B cell (primary cell): Measurements from ENCODE around the gene CLOCK. TPM values are rescaled to one million over a fixed set of nuclear protein-coding genes. Genes with fewer than 3 reads are reported as not detected.

ENCODE experiments used
- ATAC-seq: fragments of 200-7000 bp; cut with Tn5 transposase; one replicate; pipeline ENCODE4 v1.10.0; 2021; ENCODE audit warnings: low read depth, mild to moderate bottlenecking, moderate number of reproducible peaks, moderate library complexity
- CTCF ChIA-PET: fragments of 350-600 bp; sonication (Branson Sonifier 250); formaldehyde crosslinking; loops from one replicate; lab custom pipeline; 2021; ENCODE audit warnings: antibody characterized with exemption, inconsistent platforms; lab: Charles Lee
- POLR2A ChIA-PET: fragments of 350-600 bp; sonication (Branson Sonifier 250); formaldehyde crosslinking; loops from one replicate; lab custom pipeline; 2021; ENCODE audit warnings: antibody characterized with exemption; lab: Charles Lee
- DNase-seq: peaks from one replicate; pipeline ENCODE4 v3.0.0; 2013
- H2AFZ ChIP-seq: 2 replicates; pipeline ENCODE4 v1.6.1; 2012; ENCODE audit warnings: mild to moderate bottlenecking, low read depth, low read length; ENCODE audit not compliant: insufficient read depth, poor library complexity, severe bottlenecking
- H3K27ac ChIP-seq, 2 donors: 1 replicate in 1 of 2; 2 replicates in 1 of 2; pipeline ENCODE4 v1.5.1; 2012 to 2013; ENCODE audit warnings: low read length in 2 of 2, mild to moderate bottlenecking in 2 of 2, moderate library complexity in 1 of 2
- H3K27me3 ChIP-seq, 4 experiments: fragments of 200-600 bp in 1 of 4; sonication (generic) in 1 of 4; replicated peaks in 1 of 4; 1 replicate in 2 of 4; 2 replicates in 2 of 4; pipeline versions ENCODE4 v1.6.1 to v1.7.0; 2013 to 2016; ENCODE audit warnings: low read length in 3 of 4, mild to moderate bottlenecking in 2 of 4, mixed read lengths in 1 of 4, moderate library complexity in 1 of 4; ENCODE audit not compliant: insufficient read depth in 4 of 4, control insufficient read depth in 3 of 4; ENCODE audit errors: control extremely low read depth in 1 of 4
- H3K36me3 ChIP-seq, 2 experiments: replicated peaks in 1 of 2; 1 replicate in 1 of 2; 2 replicates in 1 of 2; pipeline versions ENCODE4 v1.6.1 to v1.7.1; 2013; ENCODE audit warnings: low read length in 1 of 2; ENCODE audit not compliant: insufficient read depth in 2 of 2, control insufficient read depth in 1 of 2; ENCODE audit errors: control extremely low read depth in 1 of 2, extremely low read depth in 1 of 2
- H3K4me1 ChIP-seq, 2 donors: fragments of 200-600 bp in 1 of 2; sonication (generic) in 1 of 2; 1 replicate in 1 of 2; 2 replicates in 1 of 2; pipeline versions ENCODE4 v1.5.1 to v1.6.1; 2013 to 2017; ENCODE audit warnings: low read length in 2 of 2; ENCODE audit not compliant: control insufficient read depth in 2 of 2, insufficient read depth in 2 of 2
- H3K4me2 ChIP-seq: replicated peaks from 2 replicates; pipeline ENCODE3; 2012; ENCODE audit warnings: mild to moderate bottlenecking, low read depth, low read length; ENCODE audit not compliant: poor library complexity, severe bottlenecking
- H3K4me3 ChIP-seq, 5 experiments: fragments of 200-600 bp in 1 of 5; sonication (generic) in 1 of 5; 1 replicate in 3 of 5; 2 replicates in 2 of 5; pipeline versions ENCODE4 v1.5.1 to v1.7.0; 2011 to 2016; ENCODE audit warnings: low read length in 4 of 5, mild to moderate bottlenecking in 4 of 5, low read depth in 2 of 5, control low read depth in 1 of 5, moderate library complexity in 1 of 5; ENCODE audit not compliant: insufficient read depth in 1 of 5; ENCODE audit errors: control extremely low read depth in 1 of 5, extremely low read depth in 1 of 5
- H3K79me2 ChIP-seq: fragments of 200-600 bp; sonication (generic); one replicate; pipeline ENCODE4 v1.6.0; 2016; ENCODE audit warnings: low read length; ENCODE audit not compliant: control insufficient read depth, insufficient read depth
- H3K9ac ChIP-seq: fragments of 200-600 bp; sonication (generic); 2 replicates; pipeline ENCODE4 v1.6.1; 2017; ENCODE audit warnings: mild to moderate bottlenecking, low read length, moderate library complexity
- H3K9me3 ChIP-seq, 3 donors: one replicate each; pipeline versions ENCODE4 v1.6.1 to v1.7.1; 2013; ENCODE audit warnings: low read length in 2 of 3; ENCODE audit not compliant: control insufficient read depth in 2 of 3, insufficient read depth in 1 of 3; ENCODE audit errors: control extremely low read depth in 1 of 3
- H4K20me1 ChIP-seq: 2 replicates; pipeline ENCODE4 v1.6.0; 2012; ENCODE audit warnings: mild to moderate bottlenecking, low read length; ENCODE audit not compliant: insufficient read depth, control insufficient read depth, poor library complexity, severe bottlenecking
- H3K27ac Mint-ChIP-seq: one replicate; pipeline ENCODE4 v1.8.0; 2021; ENCODE audit warnings: mixed read lengths
- H3K27me3 Mint-ChIP-seq: one replicate; pipeline ENCODE4 v1.8.0; 2021; ENCODE audit warnings: mixed read lengths
- H3K4me1 Mint-ChIP-seq: one replicate; pipeline ENCODE4 v1.8.0; 2021; ENCODE audit warnings: mixed read lengths
- H3K4me3 Mint-ChIP-seq: one replicate; pipeline ENCODE4 v1.8.0; 2021; ENCODE audit warnings: mixed read lengths
- H3K9me3 Mint-ChIP-seq: one replicate; pipeline ENCODE4 v1.8.0; 2022; ENCODE audit warnings: mixed read lengths; ENCODE audit not compliant: insufficient read depth
- CTCF ChIP-seq: fragments of 200-600 bp; IDR thresholded peaks from one replicate; pipeline ENCODE4 v1.8.0; 2022; ENCODE audit warnings: antibody characterized with exemption, mild to moderate bottlenecking
- EZH2 ChIP-seq: IDR thresholded peaks from 2 replicates; pipeline ENCODE4 v1.6.1; 2012; ENCODE audit warnings: borderline replicate concordance, low read depth, mild to moderate bottlenecking, moderate library complexity, low read length; ENCODE audit not compliant: insufficient read depth, poor library complexity, severe bottlenecking
- WGBS: methylation state at CpG from one replicate; pipeline ENCODE4 v1.1.5; 2013; ENCODE audit warnings: missing lambda C conversion rate; ENCODE audit not compliant: insufficient coverage; 5-methylcytosine and 5-hydroxymethylcytosine counted together
- intact Hi-C: fragments of 100-400 bp; cut with micrococcal nuclease; formaldehyde crosslinking; loops from one replicate; pipeline ENCODE4 v1.10.0; 2022
- polyA plus RNA-seq: library from polyadenylated mRNA; depleted of rRNA; stranded (reverse); fragments of >200 nt; gene quantifications from 2 replicates; pipeline ENCODE4 v1.2.3, GENCODE V29; 2012
- total RNA-seq, 2 donors: library from RNA; stranded (reverse); fragments of 120-200 nt in 1 of 2; gene quantifications; 1 replicate in 1 of 2; 2 replicates in 1 of 2; pipeline versions ENCODE4 v1.2.3 to v1.2.4, GENCODE V29; 2013 to 2022

The CLOCK gene
- total and polyA plus RNA-seq, 2 donors (not counting 1 experiment from before 2014, with no cell fraction given), result 2.8 to 14.2 TPM

- H3K9me3 ChIP-seq, result no peaks in the 10 kb centered on the region
- Mint-ChIP-seq H3K4me1 (no peaks in the 10 kb centered on the region), H3K27ac (no peak overlapping the region), H3K9me3 (no peaks in the 10 kb centered on the region), H3K4me3 (no peak overlapping the region), H3K27me3 (no peaks in the 10 kb centered on the region)
- H3K27ac ChIP-seq, result no peak overlapping the region
- no peaks in the 10 kb centered on the region for H4K20me1 ChIP-seq
- H3K4me3 ChIP-seq, result no peak overlapping the region
- no peak overlapping the region for H2AFZ ChIP-seq
- no peak for TF ChIP-seq CTCF
- TF ChIP-seq EZH2, result no peak
- H3K36me3 ChIP-seq, result peaks cover 0 to 21% of the 10 kb centered on the region in 2 experiments
- WGBS, result 96% methylated on average over 4 of the region's 5 CpGs
- intact Hi-C loops, result no loop called here
- ChIA-PET CTCF (no interaction called here), POLR2A (no interaction called here)
- no peak overlapping the region for H3K9ac ChIP-seq
- H3K79me2 ChIP-seq, result no peaks in the 10 kb centered on the region
- no peaks in the 10 kb centered on the region for H3K4me1 ChIP-seq
- ATAC-seq (no peak), DNase-seq (no peak)
- H3K4me2 ChIP-seq, result no peak overlapping the region
- no peaks in the 10 kb centered on the region for H3K27me3 ChIP-seq
Measured at GRCh38 chr4:55483315-55483714, 63.4 kb downstream of the CLOCK start.

GRCh38 chr4:55475394-55476243, 71.1 kb downstream of the CLOCK start:
- no peak overlapping the region for H3K27ac Mint-ChIP-seq
- DNase-seq (no peak), ATAC-seq (no peak)
- WGBS, result no CpG with 5 or more reads among the region's 6 CpGs
- TF ChIP-seq CTCF (no peak), EZH2 (no peak)
- Histone ChIP-seq H3K79me2 (no peaks in the 10 kb centered on the region), H3K9me3 (no peaks in the 10 kb centered on the region), H3K4me3 (no peak overlapping the region), H2AFZ (no peak overlapping the region), H3K27me3 (no peaks in the 10 kb centered on the region), H3K4me2 (no peak overlapping the region), H4K20me1 (no peaks in the 10 kb centered on the region), H3K4me1 (no peaks in the 10 kb centered on the region), H3K9ac (no peak overlapping the region), H3K36me3 (peaks cover 6 to 27% of the 10 kb centered on the region in 2 experiments), H3K27ac (no peak overlapping the region)
- no peaks in the 10 kb centered on the region for H3K4me1 Mint-ChIP-seq
- H3K27me3 Mint-ChIP-seq, result no peaks in the 10 kb centered on the region
- ChIA-PET CTCF (no interaction called here), POLR2A (no interaction called here)
- intact Hi-C loops, result no loop called here
- H3K4me3 Mint-ChIP-seq, result no peak overlapping the region
- H3K9me3 Mint-ChIP-seq, result no peaks in the 10 kb centered on the region
